NK-92 treated with Interleukin-12 subunit alpha and Interleukin-12 subunit beta, amount 100 ng/mL, for 24 hours (cell line): Measurements from ENCODE around the gene ARPC2.
A peak's percentile ranks its signal among the peaks of the same experiment; 100 is the strongest.

Experiments
- DNase-seq: peaks from one replicate; lab custom pipeline; 2025; lab: John Stamatoyannopoulos, UW

Gene ARPC2

DNA sequence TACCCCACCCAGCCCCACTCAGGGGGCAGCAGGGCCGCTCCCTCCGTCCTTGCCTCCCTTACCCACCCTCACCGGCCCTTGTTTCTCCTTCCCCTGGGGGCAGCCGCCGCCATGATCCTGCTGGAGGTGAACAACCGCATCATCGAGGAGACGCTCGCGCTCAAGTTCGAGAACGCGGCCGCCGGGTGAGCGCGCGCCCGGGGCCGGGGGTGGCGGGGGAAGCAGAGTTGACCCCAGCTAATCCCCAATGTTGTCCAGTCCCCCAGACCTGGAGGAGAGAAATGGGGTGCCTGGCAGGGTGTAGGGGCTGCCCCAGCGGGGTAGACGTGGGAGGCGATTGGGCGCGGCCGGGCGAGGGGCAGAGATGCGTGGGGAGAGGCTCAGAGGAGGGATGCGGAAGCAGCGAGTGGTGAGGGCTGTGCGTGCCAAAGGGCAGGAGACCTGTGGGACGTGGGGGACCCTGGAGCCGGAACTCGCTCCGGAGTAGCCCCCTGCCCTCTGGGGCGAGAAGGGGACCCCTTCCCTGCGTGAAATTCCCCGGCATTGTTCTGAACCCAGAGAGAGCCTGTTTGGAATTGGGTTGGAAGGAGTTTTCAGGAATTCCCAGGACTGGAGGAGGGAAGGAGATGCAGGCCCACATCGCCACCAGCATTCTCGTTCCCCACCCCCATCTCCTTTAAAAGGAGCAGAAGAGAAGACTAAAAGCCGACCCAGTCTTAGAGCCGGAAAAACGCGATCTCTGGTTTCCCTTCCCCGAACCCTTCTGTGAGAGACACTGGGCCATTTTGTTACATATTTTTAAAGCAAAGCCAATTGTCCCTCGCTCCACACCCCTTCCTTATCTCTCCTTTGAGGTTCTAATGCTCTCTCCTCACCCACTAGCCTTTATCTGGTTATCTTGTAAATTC lies 625 bp downstream of the ARPC2 start:
- peak; percentile 62 for DNase-seq

DNA sequence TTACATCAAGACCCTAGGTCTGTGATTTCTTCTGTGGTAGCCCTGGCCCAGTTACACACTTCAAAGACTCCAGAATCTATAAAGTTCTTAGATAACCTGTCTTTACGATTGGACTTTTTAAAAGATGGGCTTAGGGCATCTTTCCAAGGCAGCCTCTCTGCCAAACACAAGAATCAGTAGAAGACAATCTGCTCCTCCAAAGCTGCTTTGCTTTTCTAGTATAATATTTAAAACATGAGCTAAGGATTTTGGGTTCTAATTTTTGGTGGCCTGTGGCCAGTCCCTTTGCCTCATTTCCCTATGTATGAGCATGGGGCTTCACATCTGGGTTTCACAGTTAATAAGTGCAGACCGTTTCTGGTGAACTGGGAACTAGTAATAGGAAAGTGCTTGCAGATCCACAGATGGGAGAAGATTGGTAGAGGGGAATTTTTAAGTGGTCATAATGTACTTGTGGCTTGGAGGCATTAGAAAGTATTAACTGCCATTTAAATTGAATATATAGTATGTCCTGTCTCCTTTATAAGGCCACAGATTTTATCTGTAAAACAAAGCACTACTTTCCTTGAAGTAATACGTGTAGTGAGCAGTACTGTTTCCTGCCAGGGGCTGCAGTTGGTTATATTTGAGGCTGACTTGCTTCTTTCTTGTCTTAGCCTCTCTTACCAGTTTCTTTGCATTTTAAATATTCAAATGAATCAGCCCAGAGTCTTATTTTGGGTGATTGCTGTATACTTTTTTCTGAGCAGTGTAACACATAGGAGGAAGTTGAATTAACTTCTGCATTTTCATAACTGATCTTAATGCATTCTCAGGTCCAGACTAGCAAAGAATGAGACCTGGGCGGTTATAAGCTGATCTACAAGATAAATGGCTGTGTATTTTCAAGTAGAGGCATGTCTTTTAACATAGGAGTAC lies 1.5 kb downstream of the ARPC2 start:
- no peak for DNase-seq

GRCh38 chr2:218219934-218220333 lies 2.9 kb downstream of the ARPC2 start:
- no peak for DNase-seq

DNA sequence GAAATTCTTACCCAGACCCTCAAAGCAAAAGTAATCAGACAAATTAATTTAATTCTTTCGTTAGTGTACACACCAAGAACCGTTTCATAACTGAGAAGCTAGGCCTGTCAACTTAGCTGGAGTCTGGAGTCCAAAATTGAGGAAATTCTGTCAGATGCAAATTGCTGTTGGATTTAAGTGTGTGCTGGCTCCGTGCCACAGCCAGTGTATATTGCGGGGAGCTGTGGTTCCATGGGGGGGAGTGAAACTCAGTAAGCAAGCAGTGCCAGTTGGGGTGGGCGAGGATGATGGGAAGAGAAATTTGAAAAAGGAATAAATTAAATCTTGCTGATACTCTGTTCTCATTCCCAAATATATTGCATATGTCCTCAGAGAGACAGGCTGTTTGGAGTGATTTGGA lies 4.0 kb downstream of the ARPC2 start:
- DNase-seq, result no peak

DNA sequence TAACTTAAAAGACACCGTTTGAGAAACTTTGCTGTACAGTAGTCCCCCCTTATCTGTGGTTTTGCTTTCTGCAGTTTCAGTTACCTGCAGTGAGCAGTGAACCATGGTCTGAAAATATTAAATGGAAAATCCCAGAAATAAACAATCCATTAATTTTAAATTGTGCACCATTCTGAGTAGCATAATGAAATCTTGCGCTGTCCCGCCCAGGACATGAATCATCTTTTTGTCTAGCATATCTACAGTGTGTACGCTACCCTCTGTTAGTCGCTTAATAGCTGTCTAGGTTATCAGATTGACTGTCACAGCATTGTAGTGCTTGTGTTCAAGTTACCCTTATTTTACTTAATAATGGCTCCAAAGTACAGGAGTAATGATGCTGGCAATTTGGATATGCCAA lies 6.1 kb downstream of the ARPC2 start:
- DNase-seq, result no peak

DNA sequence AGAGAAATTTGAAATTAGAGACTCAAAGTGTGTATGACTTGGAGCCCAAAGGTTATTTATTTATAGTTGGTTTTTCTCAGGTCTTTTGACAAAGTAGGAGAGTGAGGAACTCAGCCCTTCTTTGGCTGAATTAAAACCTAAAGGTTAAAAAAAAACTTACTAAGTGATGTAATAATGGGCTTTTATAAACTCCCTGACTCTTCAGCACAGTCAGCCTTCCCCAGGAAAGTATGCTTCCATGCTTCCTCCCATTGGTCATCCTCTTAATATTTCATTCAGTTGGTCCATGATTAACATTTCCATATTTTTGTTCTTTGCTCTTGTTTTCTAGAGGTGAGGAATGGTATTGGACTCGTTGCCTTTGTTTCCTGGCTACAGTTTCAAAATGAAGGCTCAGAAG lies 7.2 kb downstream of the ARPC2 start:
- DNase-seq, result no peak

DNA sequence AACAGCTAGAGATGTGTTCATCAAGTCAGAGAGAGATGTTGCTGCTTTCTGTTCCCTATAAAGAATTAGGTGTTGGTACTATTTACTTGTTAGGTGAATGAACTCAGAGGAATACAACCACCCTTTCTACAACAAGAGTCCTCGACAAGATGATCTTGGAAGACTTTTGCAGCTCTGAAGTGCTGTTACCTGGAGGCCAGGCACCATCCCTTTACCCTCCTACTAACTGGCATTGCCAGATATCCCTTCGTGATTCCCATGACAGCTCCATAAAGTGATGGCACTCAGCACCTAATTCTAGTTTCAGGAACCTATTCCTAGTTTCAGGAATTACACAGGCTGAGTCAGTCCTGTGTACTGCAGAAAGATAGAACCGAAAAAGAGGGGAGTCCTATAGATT lies 9.9 kb downstream of the ARPC2 start:
- DNase-seq, result no peak

DNA sequence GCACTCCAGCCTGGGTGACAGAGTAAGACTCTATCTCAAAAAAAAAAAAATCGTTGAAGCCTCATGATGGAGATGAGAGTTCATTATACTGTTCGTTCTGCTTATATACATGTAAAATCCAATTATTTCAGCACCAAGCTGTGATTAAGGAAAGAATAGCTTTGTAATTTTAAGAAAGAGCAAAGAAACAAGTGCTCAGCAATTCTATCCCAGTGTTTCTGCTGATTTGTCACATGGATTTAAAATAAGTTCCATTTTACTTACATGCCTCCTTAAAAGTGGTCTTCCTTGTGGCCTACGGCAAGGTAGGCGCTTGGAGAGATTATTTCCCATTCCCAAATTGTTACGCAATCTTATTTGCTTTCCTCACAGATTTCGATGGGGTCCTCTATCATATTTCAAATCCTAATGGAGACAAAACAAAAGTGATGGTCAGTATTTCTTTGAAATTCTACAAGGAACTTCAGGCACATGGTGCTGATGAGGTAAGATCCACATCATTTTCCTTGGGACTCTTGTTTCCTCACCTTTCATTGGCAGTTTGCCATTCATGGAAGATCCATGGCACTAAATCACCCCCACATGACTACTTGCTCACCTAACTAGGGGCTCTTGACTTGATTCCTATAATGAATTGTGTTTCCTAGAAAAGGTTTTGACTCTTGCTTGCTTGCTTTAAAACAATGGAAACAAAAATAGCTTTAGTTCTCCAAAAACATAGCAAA lies 11.5 kb downstream of the ARPC2 start:
- no peak for DNase-seq

GRCh38 chr2:218229239-218229638 lies 12.2 kb downstream of the ARPC2 start:
- DNase-seq, result peak; percentile 21

DNA sequence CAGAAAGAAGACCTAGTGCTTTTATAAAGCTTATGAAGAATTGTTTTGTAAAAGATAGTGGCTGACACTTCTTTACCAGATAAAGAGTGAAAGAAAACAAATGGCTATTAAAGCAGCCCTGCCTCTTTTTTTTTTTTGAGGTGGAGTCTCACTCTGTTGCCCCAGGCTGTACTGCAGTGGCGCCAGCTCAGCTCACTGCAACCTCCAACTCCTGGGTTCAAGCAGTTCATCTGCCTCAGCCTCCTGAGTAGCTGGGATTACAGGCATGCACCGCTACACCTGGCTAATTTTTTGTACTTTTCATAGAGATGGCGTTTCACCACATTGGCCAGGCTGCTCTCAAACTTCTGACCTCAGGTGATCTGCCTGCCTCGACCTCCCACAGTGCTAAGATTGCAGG lies 12.9 kb downstream of the ARPC2 start:
- peak; percentile 13 for DNase-seq

GRCh38 chr2:218230882-218231281 lies 13.9 kb downstream of the ARPC2 start:
- peak; percentile 43 for DNase-seq

DNA sequence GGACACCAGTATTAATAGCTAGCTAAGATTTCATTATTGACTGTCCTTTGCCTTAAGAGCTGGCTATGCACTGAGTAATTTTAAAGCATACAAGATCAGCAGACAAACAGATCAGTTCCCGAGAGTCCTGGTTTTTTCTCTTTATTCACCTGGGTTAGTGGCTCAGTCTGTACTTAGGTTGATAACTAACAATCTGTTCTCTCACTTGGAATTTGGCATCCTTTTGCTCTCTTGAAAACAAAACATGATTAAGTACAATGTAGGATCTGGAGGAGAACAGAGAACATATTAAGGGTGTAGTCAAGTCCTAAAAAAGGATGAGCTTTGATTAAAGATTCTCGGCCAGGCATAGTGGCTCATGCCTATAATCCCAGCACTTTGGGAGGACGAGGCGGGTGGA lies 16.6 kb downstream of the ARPC2 start:
- no peak for DNase-seq

DNA sequence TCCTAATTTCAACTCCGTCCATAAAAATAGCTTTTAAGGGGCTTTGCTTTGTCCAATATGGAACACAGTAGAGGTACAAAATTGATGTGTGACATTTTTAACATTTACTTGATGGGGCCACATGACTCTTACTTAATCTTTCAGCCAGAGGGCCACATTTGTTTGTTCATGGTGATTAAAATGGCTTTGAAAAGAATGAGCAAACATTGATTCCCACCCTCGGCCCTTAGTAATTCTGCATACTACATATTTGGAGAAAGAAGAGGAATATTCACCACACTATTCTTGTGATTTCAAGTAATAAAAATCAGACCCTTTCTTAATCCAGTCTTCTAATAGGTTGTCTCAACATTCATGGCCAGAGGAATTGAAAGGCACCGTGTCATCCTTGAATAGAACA lies 17.5 kb downstream of the ARPC2 start:
- DNase-seq, result no peak

GRCh38 chr2:218235017-218235416 lies 18.0 kb downstream of the ARPC2 start:
- DNase-seq, result no peak

DNA sequence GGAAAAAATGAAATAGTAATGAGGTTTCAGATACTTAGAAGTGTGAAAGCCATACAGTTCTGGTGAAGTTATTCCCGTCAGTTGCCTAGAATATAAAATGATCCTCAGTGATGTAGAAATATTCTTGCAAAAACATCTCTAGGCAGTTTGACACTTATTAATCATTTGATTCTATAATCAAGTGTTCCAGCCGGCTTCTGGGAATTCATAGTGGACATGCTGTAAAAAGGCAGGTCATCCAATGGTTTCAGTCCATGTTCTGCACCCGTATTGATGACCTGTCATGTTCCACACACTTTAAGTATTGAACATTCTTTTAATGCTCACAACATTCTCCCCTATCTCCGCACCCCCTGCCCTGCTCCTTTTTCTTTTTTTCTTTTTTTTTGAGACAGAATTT lies 19.8 kb downstream of the ARPC2 start:
- DNase-seq, result no peak

DNA sequence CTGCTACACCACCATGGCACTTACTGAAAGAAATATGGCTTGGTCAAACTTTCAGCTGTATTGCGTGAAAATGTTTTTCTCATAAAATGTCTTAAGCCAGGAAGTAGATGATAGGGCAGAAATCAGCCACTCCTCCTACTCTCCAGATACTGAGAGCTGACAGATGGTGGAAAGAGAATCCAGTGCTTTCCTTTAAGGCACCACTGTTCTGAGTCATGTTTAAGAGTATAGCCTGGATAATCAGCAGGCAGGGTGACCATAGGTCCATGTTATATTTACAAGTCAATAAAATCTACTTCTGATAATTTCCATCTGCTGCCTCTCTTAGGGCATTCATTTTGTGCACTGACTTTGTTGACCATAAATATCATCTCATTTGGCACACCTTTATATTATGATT lies 21.9 kb downstream of the ARPC2 start:
- no peak for DNase-seq

DNA sequence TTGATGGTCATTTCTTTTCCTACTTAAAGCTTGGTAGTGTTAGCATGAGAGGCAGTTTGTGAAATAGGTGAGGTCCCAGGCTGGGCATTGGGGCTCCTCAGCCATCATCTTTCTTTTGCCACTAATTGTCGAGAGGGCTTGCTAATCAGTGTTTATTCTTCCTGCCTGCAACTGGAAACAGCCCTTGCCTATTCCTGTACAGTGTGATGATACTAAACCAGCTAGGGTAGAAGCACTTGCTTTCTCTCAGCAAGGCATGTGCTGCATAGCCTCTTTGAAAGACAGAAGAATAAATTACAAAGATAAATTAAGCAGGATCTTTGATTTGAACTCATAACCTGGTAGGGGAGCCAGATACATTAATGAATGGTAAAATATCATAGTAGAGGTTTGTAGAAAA lies 27.2 kb downstream of the ARPC2 start:
- DNase-seq, result no peak

- DNase-seq, result no peak
Measured at GRCh38 chr2:218244665-218245064, 27.7 kb downstream of the ARPC2 start.

- DNase-seq, result no peak
Measured at GRCh38 chr2:218245214-218245613, 28.2 kb downstream of the ARPC2 start.

DNA sequence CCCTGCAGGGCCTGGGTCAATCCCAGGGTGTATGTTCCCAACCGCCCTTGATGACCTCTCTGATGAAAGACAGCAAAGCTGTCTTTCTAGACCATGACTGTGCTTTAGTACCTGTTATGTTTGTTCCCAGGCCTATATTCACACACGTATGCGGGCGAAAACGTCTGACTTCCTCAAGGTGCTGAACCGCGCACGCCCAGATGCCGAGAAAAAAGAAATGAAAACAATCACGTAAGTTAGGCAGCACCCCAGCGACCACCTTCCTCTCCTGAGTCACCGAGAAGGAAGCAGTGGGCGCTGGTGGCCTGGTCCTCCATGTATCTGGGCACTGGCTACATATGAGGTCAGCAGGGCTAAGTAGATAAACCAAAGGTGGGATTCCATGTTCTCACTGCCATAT lies 32.7 kb downstream of the ARPC2 start:
- DNase-seq, result no peak

DNA sequence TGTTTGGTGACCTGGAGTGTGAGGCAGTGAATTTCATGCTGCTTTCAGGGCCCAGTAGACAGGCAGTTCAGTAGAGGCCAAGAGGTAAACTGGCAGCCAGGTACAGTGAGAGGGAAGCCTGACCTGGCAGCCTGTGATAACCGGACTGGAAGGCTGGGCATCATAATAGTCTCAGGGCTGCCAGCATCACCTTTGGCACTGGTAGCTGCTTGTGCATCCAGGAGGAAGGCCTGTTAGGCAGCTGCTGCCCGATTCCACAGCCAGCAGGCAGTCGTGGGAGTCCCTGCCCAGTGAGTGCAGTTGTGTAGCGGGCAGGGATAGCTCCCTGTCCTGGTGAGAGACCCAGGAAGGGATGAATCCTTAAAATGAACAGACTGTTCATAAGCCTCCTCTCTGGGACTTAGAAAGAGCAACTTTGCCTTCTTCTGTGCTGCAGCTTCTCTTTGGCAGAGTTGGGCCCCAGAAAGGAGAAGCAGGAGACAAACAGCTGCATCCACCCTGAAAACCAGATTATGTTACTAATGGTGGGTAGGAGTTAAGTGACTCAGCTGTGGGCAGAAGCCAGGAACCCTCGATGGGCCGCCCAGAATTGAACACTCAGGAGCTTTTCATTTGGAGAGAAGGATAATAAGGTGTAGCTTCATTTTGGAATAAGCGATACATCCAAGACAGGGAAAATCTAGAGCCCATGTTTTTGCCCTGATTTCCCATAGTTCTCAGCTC lies 35.7 kb downstream of the ARPC2 start:
- no peak for DNase-seq

GRCh38 chr2:218253232-218253625 lies 36.2 kb downstream of the ARPC2 start:
- no peak for DNase-seq
